Karpas-422 (cell line): ENCODE measurements around the gene TMEM59. TPM values are rescaled to one million over a fixed set of nuclear protein-coding genes. Genes with fewer than 3 reads are reported as not detected.
"Not testable (repeated sequence)": the region's sequence is repeated elsewhere in the genome, so short reads cannot be mapped to it uniquely, and the experiment has no call there.

Experiments used
- DNase-seq: peaks from one replicate; pipeline ENCODE4 v3.0.0-alpha.2; 2015
- H2AFZ ChIP-seq: fragments of 200-600 bp; sonication (generic); 2 replicates; pipeline ENCODE4 v1.6.1; 2014; ENCODE audit warnings: antibody characterized with exemption, low read length, mixed read lengths
- H3K27ac ChIP-seq: fragments of 200-600 bp; sonication (generic); 2 replicates; pipeline ENCODE4 v1.5.1; 2014; ENCODE audit warnings: mild to moderate bottlenecking, low read length, moderate library complexity
- H3K27me3 ChIP-seq: fragments of 200-600 bp; sonication (generic); 2 replicates; pipeline ENCODE4 v1.6.1; 2014; ENCODE audit warnings: low read length, mixed read lengths
- H3K36me3 ChIP-seq: fragments of 200-600 bp; sonication (generic); 2 replicates; pipeline ENCODE4 v1.6.1; 2014; ENCODE audit warnings: low read length, mixed read lengths; ENCODE audit not compliant: insufficient read depth
- H3K4me1 ChIP-seq: fragments of 200-600 bp; sonication (generic); 2 replicates; pipeline ENCODE4 v1.6.1; 2014; ENCODE audit warnings: mild to moderate bottlenecking, low read length, mixed read lengths
- H3K4me2 ChIP-seq: fragments of 200-600 bp; sonication (generic); 2 replicates; pipeline ENCODE4 v1.6.1; 2014; ENCODE audit warnings: low read length, low read depth, mild to moderate bottlenecking; ENCODE audit not compliant: poor library complexity, severe bottlenecking
- H3K4me3 ChIP-seq: fragments of 200-600 bp; sonication (generic); 2 replicates; pipeline ENCODE4 v1.5.1; 2014; ENCODE audit warnings: mild to moderate bottlenecking, antibody characterized with exemption, low read length, mixed read lengths
- H3K79me2 ChIP-seq: fragments of 200-600 bp; sonication (generic); 2 replicates; pipeline ENCODE4 v1.6.1; 2014; ENCODE audit warnings: mild to moderate bottlenecking, low read length, mixed read lengths
- H3K9ac ChIP-seq: fragments of 200-600 bp; sonication (generic); 2 replicates; pipeline ENCODE4 v1.6.0; 2014; ENCODE audit warnings: low read length
- H3K9me2 ChIP-seq: fragments of 200-600 bp; sonication (generic), shearing (Covaris generic); replicated peaks from 2 replicates; pipeline ENCODE4 v1.6.0; 2014; ENCODE audit warnings: mild to moderate bottlenecking, low read length, moderate library complexity; ENCODE audit not compliant: insufficient read depth
- H3K9me3 ChIP-seq: fragments of 300-700, 200-600 bp; sonication (generic); 2 replicates; pipeline ENCODE4 v1.6.1; 2014; ENCODE audit warnings: low read length, mixed read lengths
- H4K20me1 ChIP-seq: fragments of 200-600 bp; sonication (generic); 2 replicates; pipeline ENCODE4 v1.6.1; 2014; ENCODE audit warnings: mild to moderate bottlenecking, antibody characterized with exemption, low read length, low read depth; ENCODE audit not compliant: insufficient read depth
- total RNA-seq: library from RNA; depleted of rRNA; stranded (reverse); fragments of >200 nt; shearing (Covaris generic); gene quantifications from 2 replicates; pipeline ENCODE4 v1.2.3, GENCODE V29; 2014; ENCODE audit warnings: low replicate concordance

Gene TMEM59
- total RNA-seq, 1 experiment from 2014 or later, result 261 TPM

DNA sequence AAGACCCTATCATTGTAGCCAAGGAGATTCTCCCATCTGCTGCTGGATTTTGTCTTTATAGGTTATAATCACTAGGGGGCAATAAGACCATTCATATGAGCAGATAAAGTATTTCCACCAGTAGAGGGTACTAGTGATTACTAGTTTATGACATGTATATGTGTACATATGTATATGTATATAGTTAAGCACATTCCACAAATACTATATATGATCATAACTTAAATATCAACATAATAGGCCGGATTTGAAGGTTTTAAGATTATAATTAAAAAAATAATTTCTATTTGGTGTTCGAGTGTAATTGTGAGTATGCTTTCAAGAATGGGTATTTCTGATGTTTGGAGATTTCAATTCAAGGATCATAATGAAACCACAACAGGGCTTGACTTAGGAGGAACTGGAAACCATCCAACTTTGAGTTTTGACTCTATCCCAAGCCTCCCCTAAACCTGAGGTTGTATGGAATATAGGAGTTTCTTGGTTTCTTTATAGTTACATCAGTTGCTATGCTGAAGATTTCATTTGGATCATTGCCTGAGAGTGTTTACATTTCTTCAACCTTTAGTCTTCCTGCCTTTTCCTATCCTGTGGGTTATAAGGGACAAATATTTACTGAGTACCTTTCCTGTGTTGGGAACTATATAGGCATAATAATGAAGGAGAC, 17.3 kb upstream of the TMEM59 start:
- Histone ChIP-seq H3K9ac (no peak overlapping the region), H3K4me3 (no peak overlapping the region), H3K79me2 (peaks cover 4% of the 10 kb centered on the region; the same call in 1 of the 2 replicates), H3K4me2 (no peak overlapping the region), H2AFZ (no peak overlapping the region), H3K36me3 (peaks cover 13% of the 10 kb centered on the region), H3K9me2 (no peaks in the 10 kb centered on the region), H3K27me3 (no peaks in the 10 kb centered on the region), H3K4me1 (peaks cover 6% of the 10 kb centered on the region), H3K9me3 (no peaks in the 10 kb centered on the region), H4K20me1 (no peaks in the 10 kb centered on the region), H3K27ac (no peak overlapping the region)
- peak; percentile 78 for DNase-seq

DNA sequence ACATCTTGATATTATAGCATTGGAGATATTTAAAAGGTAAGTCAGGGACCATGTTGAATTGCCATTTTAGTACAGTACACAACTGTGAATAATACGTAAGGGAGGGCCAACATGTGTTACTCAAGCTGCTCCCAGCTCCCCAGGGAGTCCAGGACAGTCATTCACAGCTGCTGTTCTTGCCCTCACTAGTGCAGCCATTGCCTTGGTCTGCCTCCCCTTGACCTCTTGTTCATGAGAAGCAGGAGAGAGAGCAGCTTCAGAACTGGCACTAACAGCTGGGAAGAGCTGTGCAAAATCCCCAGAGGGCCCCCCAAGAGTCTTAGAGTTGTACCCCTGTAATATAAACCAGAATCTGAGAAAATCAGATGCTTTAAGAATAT, 16.8 kb upstream of the TMEM59 start:
- Histone ChIP-seq H4K20me1 (no peaks in the 10 kb centered on the region), H3K9me2 (no peaks in the 10 kb centered on the region), H3K4me3 (no peak overlapping the region), H3K9ac (no peak overlapping the region), H3K9me3 (no peaks in the 10 kb centered on the region), H3K27ac (no peak overlapping the region), H3K4me1 (peaks cover 6% of the 10 kb centered on the region), H3K4me2 (no peak overlapping the region), H3K79me2 (peaks cover 4% of the 10 kb centered on the region; the same call in 1 of the 2 replicates), H3K36me3 (peaks cover 13% of the 10 kb centered on the region), H2AFZ (no peak overlapping the region), H3K27me3 (no peaks in the 10 kb centered on the region)
- DNase-seq, result no peak

- no peaks in the 10 kb centered on the region for H3K9me2 ChIP-seq
- no peak overlapping the region for H3K27ac ChIP-seq
- H4K20me1 ChIP-seq, result no peaks in the 10 kb centered on the region
- 0 out of 2 replicates have a peak, but pooled peaks cover 12% of the 10 kb centered on the region for H3K36me3 ChIP-seq
- DNase-seq, result peak; percentile 54
- no peak overlapping the region for H3K4me3 ChIP-seq
- peaks cover 27% of the 10 kb centered on the region for H3K4me1 ChIP-seq
- H3K9ac ChIP-seq, result no peak overlapping the region
- no peaks in the 10 kb centered on the region for H3K9me3 ChIP-seq
- peaks cover 16% of the 10 kb centered on the region for H3K79me2 ChIP-seq
- no peak overlapping the region for H3K4me2 ChIP-seq
- no peaks in the 10 kb centered on the region for H3K27me3 ChIP-seq
- no peak overlapping the region for H2AFZ ChIP-seq
Observed at GRCh38 chr1:54064299-54064698, 11.3 kb upstream of the TMEM59 start.

DNA sequence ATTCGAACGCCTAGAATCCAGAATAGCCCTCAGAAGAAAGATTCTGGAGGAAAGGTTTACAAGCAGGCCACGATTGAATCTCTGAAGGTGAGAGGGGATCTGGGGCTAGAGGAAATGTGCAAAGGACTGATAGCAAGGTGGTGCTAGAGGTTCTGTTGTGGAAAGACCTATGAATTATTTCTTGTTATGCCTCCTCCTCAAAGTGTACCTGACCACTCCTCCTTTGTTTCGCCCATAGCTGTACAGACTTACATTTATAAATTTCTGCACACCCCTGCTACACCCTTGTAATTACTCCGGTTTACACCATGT, 1.4 kb upstream of the TMEM59 start:
- H3K9me3 ChIP-seq, result no peaks in the 10 kb centered on the region
- no peaks in the 10 kb centered on the region for H3K27me3 ChIP-seq
- no peak overlapping the region for H2AFZ ChIP-seq
- peak; percentile 54 for DNase-seq
- no peaks in the 10 kb centered on the region; the same call in 1 of the 2 replicates for H4K20me1 ChIP-seq
- peaks cover 61% of the 10 kb centered on the region for H3K79me2 ChIP-seq
- H3K36me3 ChIP-seq, result peaks cover 3% of the 10 kb centered on the region; the same call in 1 of the 2 replicates
- H3K4me3 ChIP-seq, result peak overlapping the region; percentile 97
- H3K27ac ChIP-seq, result peak overlapping the region; percentile 78; the same call in 1 of the 2 replicates
- H3K4me1 ChIP-seq, result peaks cover 26% of the 10 kb centered on the region
- no peaks in the 10 kb centered on the region for H3K9me2 ChIP-seq
- H3K9ac ChIP-seq, result peak overlapping the region; percentile 97
- H3K4me2 ChIP-seq, result peak overlapping the region; percentile 92

DNA sequence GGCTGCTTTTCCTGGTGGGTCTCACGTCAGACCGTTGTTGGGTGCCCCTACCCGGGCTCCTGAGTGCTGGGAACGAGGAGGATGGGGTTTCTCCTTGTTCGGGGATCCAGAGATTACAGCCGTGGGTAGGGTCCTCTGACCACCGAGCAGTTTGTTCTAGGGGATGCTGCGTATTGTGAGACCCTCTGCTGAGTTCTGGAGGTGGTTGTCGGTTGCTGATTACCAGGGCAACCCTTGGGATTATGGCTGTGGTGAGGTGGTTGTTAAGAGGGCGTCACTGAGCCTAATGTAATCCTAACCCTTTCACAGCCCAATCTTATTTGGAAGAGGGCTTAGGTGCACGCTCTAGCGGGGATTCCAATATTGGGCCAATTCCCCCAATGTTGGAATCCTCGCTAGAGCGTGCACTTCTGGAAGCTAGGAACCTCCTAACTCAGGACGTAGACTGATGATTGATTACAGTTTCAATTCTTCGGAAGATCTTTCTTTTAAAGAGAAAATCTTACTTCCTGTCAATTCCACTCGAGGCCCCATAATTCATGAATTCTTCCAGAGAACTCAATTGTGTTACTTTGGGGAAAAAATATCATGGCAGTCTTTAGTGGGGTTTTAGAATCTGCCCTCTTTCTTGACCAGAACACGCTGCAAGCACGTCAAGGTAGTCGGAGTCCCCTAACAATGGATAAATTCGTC, 887 bp upstream of the TMEM59 start:
- no peaks in the 10 kb centered on the region for H3K9me3 ChIP-seq
- H3K4me1 ChIP-seq, result peaks cover 29% of the 10 kb centered on the region
- no peaks in the 10 kb centered on the region; the same call in 1 of the 2 replicates for H3K36me3 ChIP-seq
- peak overlapping the region; percentile 78 for H3K27ac ChIP-seq
- H3K79me2 ChIP-seq, result peaks cover 66% of the 10 kb centered on the region
- peak; percentile 76 for DNase-seq
- peak overlapping the region; percentile 97 for H3K9ac ChIP-seq
- no peaks in the 10 kb centered on the region; the same call in 1 of the 2 replicates for H4K20me1 ChIP-seq
- H2AFZ ChIP-seq, result peak overlapping the region; percentile 89
- no peaks in the 10 kb centered on the region for H3K27me3 ChIP-seq
- H3K4me3 ChIP-seq, result peak overlapping the region; percentile 97
- no peaks in the 10 kb centered on the region for H3K9me2 ChIP-seq
- peak overlapping the region; percentile 92 for H3K4me2 ChIP-seq

- Histone ChIP-seq H3K4me1 (peaks cover 42% of the 10 kb centered on the region), H3K27ac (peak overlapping the region; percentile 39), H3K79me2 (peaks cover 77% of the 10 kb centered on the region), H2AFZ (0 out of 2 replicates have a peak overlapping the region, but pooled peaks have one; percentile 46), H3K4me2 (peak overlapping the region; percentile 98), H3K27me3 (no peaks in the 10 kb centered on the region), H3K9me3 (no peaks in the 10 kb centered on the region), H3K9me2 (no peaks in the 10 kb centered on the region), H3K4me3 (peak overlapping the region; percentile 95), H4K20me1 (no peaks in the 10 kb centered on the region; the same call in 1 of the 2 replicates), H3K36me3 (no peaks in the 10 kb centered on the region), H3K9ac (peak overlapping the region; percentile 84)
- DNase-seq, result peak; percentile 69
Observed at GRCh38 chr1:54052431-54052933, 522 bp downstream of the TMEM59 start.

DNA sequence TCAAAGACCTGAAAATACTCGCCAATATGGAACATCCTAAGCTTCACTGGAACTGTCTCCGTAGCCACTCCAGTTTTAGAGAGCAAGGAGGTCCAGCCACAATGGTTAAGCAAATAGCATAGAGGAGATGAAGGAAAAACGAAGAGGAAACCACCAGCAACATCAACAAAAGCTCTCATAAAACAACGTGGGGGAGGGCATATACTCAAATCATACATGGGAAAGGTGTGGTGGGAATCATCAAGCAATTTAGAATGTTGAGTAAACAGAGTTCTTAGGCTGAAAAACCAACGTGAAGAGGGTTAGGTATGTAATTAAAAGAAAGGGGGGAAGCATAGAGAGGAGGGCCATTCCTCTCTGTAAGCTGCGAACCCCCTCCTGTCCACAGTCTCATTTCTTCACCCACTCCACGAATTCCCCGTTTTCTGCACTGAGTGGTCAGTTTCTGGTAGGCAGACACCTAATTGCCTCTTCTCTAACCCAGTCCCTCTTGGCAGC, 1.0 kb downstream of the TMEM59 start:
- Histone ChIP-seq H3K9ac (peak overlapping the region; percentile 84), H3K4me2 (peak overlapping the region; percentile 98), H3K9me2 (no peaks in the 10 kb centered on the region), H3K27me3 (no peaks in the 10 kb centered on the region), H3K4me1 (peaks cover 45% of the 10 kb centered on the region), H3K9me3 (no peaks in the 10 kb centered on the region), H3K27ac (peak overlapping the region; percentile 39), H2AFZ (peak overlapping the region; percentile 46; the same call in 1 of the 2 replicates), H3K4me3 (peak overlapping the region; percentile 95), H3K36me3 (no peaks in the 10 kb centered on the region), H4K20me1 (no peaks in the 10 kb centered on the region; the same call in 1 of the 2 replicates), H3K79me2 (peaks cover 82% of the 10 kb centered on the region)
- peak; percentile 49 for DNase-seq

- not testable (repeated sequence) for H3K9me3 ChIP-seq, H3K4me3 ChIP-seq, H3K36me3 ChIP-seq, H3K27me3 ChIP-seq, H2AFZ ChIP-seq, H3K27ac ChIP-seq, H3K4me2 ChIP-seq, H3K9me2 ChIP-seq, DNase-seq, H3K9ac ChIP-seq, H4K20me1 ChIP-seq
- H3K79me2 ChIP-seq, result peaks cover 90% of the 10 kb centered on the region
- H3K4me1 ChIP-seq, result peaks cover 43% of the 10 kb centered on the region
Observed at GRCh38 chr1:54050435-54050834, 2.6 kb downstream of the TMEM59 start.
